ENCODE results near the gene GOLM1.

GOLM1 gene

DNA sequence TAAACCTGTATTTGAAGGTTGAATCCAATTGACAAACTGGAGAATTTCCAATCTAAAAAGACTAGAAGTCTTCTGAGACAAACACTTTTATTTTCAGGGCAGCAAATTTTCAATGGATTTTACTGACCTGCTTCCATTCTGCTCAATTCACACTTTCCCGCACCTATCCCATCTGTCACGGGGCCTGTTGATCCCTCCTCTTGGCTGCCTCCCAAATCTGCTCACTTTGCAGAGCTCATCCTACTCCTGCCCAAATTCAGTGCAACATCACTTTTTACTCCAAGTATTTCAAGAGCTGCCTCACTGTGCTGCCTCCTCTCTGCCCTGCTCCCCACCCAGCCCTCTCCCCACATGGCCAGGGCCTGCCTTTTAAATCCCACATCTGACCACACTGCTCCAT is 35.1 kb downstream of the GOLM1 start:
- TF ChIP-seq CSDC2 (CRISPR knock-in tag; IDR thresholded peaks at IDR 0.05) = no peak
- TF ChIP-seq RARB (CRISPR knock-in tag; IDR thresholded peaks at IDR 0.05) = no peak
- no peak for TF ChIP-seq ESRRG (CRISPR knock-in tag; IDR thresholded peaks at IDR 0.05)
- no peak for TF ChIP-seq ZFP3 (CRISPR knock-in tag; IDR thresholded peaks at IDR 0.05)
- TF ChIP-seq, protein P1, sequence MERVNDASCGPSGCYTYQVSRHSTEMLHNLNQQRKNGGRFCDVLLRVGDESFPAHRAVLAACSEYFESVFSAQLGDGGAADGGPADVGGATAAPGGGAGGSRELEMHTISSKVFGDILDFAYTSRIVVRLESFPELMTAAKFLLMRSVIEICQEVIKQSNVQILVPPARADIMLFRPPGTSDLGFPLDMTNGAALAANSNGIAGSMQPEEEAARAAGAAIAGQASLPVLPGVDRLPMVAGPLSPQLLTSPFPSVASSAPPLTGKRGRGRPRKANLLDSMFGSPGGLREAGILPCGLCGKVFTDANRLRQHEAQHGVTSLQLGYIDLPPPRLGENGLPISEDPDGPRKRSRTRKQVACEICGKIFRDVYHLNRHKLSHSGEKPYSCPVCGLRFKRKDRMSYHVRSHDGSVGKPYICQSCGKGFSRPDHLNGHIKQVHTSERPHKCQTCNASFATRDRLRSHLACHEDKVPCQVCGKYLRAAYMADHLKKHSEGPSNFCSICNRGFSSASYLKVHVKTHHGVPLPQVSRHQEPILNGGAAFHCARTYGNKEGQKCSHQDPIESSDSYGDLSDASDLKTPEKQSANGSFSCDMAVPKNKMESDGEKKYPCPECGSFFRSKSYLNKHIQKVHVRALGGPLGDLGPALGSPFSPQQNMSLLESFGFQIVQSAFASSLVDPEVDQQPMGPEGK (CRISPR knock-in tag; IDR thresholded peaks at IDR 0.05; ENCODE audit: borderline replicate concordance) = no peak
- TF ChIP-seq BACH2 (CRISPR knock-in tag; IDR thresholded peaks at IDR 0.05; ENCODE audit: borderline replicate concordance) = no peak
- TF ChIP-seq, protein P2, sequence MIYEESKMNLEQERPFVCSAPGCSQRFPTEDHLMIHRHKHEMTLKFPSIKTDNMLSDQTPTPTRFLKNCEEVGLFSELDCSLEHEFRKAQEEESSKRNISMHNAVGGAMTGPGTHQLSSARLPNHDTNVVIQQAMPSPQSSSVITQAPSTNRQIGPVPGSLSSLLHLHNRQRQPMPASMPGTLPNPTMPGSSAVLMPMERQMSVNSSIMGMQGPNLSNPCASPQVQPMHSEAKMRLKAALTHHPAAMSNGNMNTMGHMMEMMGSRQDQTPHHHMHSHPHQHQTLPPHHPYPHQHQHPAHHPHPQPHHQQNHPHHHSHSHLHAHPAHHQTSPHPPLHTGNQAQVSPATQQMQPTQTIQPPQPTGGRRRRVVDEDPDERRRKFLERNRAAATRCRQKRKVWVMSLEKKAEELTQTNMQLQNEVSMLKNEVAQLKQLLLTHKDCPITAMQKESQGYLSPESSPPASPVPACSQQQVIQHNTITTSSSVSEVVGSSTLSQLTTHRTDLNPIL (CRISPR knock-in tag; IDR thresholded peaks at IDR 0.05; ENCODE audit: low read depth) = no peak
- no peak for ATAC-seq

DNA sequence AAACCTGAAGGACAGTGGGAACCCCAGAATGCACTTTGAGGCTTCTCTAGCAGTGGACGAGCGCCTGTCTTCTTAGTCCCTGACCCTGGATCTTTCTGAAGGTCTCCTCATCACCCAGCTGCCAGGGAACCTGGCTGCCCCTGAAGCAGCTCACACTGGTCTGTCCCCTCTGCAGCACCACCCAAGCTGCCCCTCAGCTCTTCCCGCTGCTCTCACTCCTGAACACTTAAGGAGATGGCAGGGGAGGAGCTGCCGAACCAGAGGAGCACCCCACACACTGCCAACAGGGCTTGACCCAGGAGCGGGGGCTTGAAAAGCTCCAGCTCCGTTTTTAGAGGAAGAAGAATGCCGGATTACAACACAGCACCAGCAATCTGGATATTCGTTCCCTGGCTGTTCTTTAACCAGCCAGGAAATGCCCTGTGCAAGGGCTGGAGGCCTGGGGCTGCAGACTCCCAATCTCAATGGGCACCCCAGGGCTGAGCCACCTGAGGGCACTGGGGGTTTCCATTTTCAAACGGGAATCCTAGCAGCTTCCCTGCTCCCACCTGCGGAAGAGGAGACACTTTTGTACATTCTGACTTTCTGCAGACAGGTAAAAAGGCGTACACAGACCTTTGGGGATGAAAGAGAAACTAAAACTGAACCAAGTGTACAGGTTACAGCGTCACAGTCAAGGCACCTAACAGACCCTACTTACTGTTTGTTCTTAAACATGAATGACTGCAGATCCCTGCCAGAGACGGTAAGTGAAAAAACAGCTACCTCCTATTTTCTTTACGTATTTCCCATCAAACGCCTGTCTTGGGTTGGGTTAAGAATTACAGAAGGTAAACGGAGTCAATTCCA is 36.3 kb downstream of the GOLM1 start:
- TF ChIP-seq CSDC2 (CRISPR knock-in tag; IDR thresholded peaks at IDR 0.05) (no peak), ZC3H10 (CRISPR knock-in tag; IDR thresholded peaks at IDR 0.05) (no peak), ZNF565 (CRISPR knock-in tag; conservative IDR thresholded peaks at IDR 0.05; ENCODE audit: low read depth) (no peak), GLIS3 (CRISPR knock-in tag; IDR thresholded peaks at IDR 0.05) (no peak), TCF4 (CRISPR knock-in tag; IDR thresholded peaks at IDR 0.05; ENCODE audit: borderline replicate concordance) (no peak), ARNTL (CRISPR knock-in tag; IDR thresholded peaks at IDR 0.05; ENCODE audit: borderline replicate concordance, low read depth) (no peak), SNAI2 (CRISPR knock-in tag; IDR thresholded peaks at IDR 0.05) (no peak), RARB (CRISPR knock-in tag; IDR thresholded peaks at IDR 0.05) (no peak), OSR1 (CRISPR knock-in tag; IDR thresholded peaks at IDR 0.05) (no peak)
- TF ChIP-seq, protein P3, sequence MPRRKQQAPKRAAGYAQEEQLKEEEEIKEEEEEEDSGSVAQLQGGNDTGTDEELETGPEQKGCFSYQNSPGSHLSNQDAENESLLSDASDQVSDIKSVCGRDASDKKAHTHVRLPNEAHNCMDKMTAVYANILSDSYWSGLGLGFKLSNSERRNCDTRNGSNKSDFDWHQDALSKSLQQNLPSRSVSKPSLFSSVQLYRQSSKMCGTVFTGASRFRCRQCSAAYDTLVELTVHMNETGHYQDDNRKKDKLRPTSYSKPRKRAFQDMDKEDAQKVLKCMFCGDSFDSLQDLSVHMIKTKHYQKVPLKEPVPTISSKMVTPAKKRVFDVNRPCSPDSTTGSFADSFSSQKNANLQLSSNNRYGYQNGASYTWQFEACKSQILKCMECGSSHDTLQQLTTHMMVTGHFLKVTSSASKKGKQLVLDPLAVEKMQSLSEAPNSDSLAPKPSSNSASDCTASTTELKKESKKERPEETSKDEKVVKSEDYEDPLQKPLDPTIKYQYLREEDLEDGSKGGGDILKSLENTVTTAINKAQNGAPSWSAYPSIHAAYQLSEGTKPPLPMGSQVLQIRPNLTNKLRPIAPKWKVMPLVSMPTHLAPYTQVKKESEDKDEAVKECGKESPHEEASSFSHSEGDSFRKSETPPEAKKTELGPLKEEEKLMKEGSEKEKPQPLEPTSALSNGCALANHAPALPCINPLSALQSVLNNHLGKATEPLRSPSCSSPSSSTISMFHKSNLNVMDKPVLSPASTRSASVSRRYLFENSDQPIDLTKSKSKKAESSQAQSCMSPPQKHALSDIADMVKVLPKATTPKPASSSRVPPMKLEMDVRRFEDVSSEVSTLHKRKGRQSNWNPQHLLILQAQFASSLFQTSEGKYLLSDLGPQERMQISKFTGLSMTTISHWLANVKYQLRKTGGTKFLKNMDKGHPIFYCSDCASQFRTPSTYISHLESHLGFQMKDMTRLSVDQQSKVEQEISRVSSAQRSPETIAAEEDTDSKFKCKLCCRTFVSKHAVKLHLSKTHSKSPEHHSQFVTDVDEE (CRISPR knock-in tag; IDR thresholded peaks at IDR 0.05) = no peak
- TF ChIP-seq, protein P1 (CRISPR knock-in tag; IDR thresholded peaks at IDR 0.05; ENCODE audit: borderline replicate concordance) = no peak
- TF ChIP-seq, protein P4, sequence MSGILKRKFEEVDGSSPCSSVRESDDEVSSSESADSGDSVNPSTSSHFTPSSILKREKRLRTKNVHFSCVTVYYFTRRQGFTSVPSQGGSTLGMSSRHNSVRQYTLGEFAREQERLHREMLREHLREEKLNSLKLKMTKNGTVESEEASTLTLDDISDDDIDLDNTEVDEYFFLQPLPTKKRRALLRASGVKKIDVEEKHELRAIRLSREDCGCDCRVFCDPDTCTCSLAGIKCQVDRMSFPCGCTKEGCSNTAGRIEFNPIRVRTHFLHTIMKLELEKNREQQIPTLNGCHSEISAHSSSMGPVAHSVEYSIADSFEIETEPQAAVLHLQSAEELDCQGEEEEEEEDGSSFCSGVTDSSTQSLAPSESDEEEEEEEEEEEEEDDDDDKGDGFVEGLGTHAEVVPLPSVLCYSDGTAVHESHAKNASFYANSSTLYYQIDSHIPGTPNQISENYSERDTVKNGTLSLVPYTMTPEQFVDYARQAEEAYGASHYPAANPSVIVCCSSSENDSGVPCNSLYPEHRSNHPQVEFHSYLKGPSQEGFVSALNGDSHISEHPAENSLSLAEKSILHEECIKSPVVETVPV (CRISPR knock-in tag; IDR thresholded peaks at IDR 0.05) = no peak
- no peak for ATAC-seq

DNA sequence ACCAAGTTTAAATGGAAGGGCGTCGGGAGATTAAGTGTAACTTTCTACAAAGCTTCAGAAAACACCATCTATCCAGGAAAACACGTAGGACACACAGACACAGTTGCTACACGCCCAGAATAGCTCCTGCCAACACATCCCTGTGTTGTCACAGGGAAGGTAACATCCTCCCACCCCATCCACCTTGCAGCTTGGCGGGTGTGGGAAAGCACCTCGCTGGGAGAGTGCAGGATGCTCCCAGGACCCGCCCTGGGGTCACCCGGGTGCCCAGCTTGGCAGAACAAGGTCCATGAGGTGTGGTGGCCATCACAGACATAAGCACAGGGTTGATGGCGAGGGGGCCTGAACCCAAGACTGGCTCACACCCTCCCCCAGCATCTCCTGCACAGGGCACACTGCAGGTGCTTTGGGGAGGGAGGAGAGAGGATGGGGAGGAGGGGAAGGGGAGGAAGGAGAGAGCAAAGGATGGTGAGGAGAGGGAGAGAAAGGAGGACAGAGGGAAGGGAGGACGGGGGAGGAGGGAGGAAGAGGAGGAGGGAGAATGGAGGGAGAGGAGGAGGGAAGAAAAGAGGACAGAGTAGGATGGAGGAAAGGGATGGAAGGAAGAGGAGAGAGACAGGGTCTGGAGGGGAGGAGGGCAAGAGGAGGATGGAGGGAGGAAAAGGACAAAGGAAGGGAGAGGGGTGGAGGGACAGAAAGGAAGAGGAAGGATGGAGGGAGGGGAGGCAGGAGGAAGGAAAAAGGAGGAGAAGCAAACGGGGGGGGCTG is 37.2 kb downstream of the GOLM1 start:
- ATAC-seq = no peak

More for the DNA sequence above, 37.2 kb downstream of the GOLM1 start:
- TF ChIP-seq, protein P5, sequence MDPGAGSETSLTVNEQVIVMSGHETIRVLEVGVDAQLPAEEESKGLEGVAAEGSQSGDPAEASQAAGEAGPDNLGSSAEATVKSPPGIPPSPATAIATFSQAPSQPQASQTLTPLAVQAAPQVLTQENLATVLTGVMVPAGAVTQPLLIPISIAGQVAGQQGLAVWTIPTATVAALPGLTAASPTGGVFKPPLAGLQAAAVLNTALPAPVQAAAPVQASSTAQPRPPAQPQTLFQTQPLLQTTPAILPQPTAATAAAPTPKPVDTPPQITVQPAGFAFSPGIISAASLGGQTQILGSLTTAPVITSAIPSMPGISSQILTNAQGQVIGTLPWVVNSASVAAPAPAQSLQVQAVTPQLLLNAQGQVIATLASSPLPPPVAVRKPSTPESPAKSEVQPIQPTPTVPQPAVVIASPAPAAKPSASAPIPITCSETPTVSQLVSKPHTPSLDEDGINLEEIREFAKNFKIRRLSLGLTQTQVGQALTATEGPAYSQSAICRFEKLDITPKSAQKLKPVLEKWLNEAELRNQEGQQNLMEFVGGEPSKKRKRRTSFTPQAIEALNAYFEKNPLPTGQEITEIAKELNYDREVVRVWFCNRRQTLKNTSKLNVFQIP (CRISPR knock-in tag; IDR thresholded peaks at IDR 0.05; ENCODE audit: borderline replicate concordance, low read depth) = no peak
- TF ChIP-seq BACH2 (CRISPR knock-in tag; IDR thresholded peaks at IDR 0.05; ENCODE audit: borderline replicate concordance) (no peak), TCF4 (CRISPR knock-in tag; IDR thresholded peaks at IDR 0.05; ENCODE audit: borderline replicate concordance) (no peak)

Data from SK-N-SH treated with all-trans-retinoic acid at 6 μM for 48 hours (cell line).